ENCODE measurements around the gene GNA14.
"Not testable (repeated sequence)": the region's sequence is repeated elsewhere in the genome, so short reads cannot be mapped to it uniquely, and the experiment has no call there.

Gene GNA14

DNA sequence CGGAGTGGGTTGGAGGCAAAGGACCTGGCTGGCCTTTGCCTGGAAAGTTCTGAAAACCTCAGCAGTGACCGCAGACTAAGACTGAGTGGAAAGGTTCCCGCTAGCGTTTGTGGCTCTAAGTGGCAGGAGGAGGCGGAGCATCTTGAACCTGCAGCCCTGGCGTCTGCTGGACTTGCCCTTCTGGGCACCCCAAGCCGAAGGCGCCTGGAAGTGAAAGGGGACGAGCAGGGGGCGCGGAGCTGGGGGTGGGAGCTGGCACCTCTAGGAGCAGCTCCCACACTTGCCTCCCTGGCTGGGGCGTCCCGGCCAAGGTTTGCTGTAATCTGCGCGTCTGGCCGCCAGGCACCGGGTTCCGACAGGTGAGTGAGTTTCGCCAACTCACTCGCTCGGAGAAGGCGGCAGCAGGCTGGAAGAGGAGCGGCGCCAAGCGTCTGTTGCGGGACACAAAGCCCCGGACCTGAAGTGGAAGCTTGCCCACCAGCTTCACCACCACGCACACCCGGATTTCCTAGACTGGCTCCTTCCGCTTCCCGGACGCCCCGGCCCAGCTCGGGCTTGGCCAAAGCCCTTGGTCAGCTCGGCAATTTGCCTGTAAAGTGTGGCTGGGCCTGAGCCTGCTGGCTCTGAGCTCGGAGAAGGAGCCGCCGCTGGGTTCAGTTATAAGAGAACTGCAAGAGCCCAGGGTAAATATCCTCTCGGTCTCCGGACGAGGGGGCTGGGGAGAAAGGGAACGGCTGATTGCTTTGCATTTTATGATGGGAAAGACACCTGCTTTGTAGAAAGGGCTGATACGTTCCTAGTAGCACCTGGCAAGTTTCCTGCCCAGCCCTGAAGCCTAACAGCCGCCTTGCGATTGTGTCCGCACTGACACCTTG lies at the start of gene GNA14:
Gene GNA14, minus strand, starts transcription at position 89 of the 875 bp plus-strand sequence. CDS start 529 bp downstream, outside the sequence.
- no peak for DNase-seq (ENCODE audit: low spot score)
- in situ Hi-C loops (cut with MboI; ENCODE audit: low pct_unique_long_range_greater_than_20kb, low sequenced_read_pairs, unreplicated experiment) = no loop called here
- TF ChIP-seq, protein P1, sequence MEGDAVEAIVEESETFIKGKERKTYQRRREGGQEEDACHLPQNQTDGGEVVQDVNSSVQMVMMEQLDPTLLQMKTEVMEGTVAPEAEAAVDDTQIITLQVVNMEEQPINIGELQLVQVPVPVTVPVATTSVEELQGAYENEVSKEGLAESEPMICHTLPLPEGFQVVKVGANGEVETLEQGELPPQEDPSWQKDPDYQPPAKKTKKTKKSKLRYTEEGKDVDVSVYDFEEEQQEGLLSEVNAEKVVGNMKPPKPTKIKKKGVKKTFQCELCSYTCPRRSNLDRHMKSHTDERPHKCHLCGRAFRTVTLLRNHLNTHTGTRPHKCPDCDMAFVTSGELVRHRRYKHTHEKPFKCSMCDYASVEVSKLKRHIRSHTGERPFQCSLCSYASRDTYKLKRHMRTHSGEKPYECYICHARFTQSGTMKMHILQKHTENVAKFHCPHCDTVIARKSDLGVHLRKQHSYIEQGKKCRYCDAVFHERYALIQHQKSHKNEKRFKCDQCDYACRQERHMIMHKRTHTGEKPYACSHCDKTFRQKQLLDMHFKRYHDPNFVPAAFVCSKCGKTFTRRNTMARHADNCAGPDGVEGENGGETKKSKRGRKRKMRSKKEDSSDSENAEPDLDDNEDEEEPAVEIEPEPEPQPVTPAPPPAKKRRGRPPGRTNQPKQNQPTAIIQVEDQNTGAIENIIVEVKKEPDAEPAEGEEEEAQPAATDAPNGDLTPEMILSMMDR (IDR thresholded peaks at IDR 0.05; ENCODE audit: extremely low read depth, insufficient read depth, missing control alignments) = no peak

DNA sequence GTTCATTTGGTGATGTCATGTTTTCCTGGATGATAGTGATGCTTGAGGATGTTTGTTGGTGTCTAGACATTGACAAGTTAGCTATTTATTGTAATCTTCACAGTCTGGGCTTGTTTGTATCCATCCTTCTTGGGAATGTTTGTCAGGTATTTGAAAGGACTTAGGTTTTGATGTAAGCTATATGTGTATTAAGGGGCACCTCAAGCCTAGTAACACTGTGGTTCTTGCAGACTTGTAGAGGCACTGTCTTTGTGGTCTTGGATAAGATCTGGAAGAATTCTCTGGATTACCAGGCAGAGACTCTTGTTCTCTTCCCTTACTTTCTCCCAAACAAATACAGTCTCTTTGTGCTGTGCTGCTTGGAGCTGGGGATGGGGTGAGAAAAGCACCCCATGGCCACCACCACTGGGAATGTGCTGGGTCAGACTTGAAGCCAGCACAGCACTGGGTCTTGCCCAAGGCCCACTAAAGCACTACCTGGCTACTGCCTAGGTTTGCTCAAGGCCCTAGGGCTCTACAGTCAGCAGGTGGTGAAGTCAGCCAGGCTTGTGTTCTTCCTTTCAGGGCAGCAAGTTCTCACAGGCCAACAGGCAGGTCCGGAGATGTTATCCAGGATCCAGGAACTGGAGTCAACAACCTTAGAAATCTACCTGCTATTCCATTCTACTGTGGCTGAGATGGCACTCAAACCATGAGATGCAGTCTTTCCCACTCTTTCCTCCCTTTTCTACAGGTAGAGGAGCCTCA lies 49.3 kb upstream of the GNA14 start:
- in situ Hi-C loops (cut with MboI; ENCODE audit: low pct_unique_long_range_greater_than_20kb, low sequenced_read_pairs, unreplicated experiment) = no loop called here
- DNase-seq (ENCODE audit: low spot score) = no peak
- TF ChIP-seq, protein P1 (IDR thresholded peaks at IDR 0.05; ENCODE audit: extremely low read depth, insufficient read depth, missing control alignments) = no peak

DNA sequence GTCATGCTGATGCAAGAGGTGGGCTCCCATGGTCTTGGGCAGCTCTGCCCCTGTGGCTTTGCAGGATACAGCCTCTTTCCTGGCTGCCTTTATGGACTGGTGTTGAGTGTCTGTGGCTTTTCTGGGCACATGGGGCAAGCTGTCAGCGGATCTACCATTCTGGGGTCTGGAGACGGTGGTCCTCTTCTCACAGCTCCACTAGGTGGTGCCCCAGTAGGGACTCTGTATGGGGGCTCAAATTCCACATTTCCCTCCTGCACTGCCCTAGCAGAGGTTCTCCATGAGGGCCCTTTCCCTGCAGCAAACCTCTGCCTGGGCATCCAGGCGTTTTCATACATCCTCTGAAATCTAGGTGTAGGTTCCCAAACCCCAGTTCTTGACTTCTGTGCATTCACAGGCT lies 42.6 kb upstream of the GNA14 start:
- in situ Hi-C loops (cut with MboI; ENCODE audit: low pct_unique_long_range_greater_than_20kb, low sequenced_read_pairs, unreplicated experiment); DNase-seq (ENCODE audit: low spot score): not testable (repeated sequence)

DNA sequence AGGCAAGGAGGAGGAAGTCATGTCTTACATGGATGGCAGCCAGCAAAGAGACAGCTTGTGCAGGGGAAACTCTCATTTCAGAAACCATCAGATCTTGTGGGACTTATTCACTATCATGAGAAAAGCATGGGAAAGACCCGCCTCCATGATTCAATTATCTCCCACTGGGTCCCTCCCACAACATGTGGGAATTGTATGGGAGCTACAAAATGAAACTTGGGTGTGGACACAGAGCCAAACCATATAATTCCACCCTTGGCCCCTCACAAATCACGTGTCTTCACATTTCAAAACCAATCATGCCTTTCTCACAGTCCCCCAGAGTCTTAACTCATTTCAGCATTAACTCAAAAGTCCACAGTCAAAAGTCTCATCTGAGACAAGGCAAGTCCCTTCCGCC lies 42.0 kb upstream of the GNA14 start:
- in situ Hi-C loops (cut with MboI; ENCODE audit: low pct_unique_long_range_greater_than_20kb, low sequenced_read_pairs, unreplicated experiment); DNase-seq (ENCODE audit: low spot score): not testable (repeated sequence)

DNA sequence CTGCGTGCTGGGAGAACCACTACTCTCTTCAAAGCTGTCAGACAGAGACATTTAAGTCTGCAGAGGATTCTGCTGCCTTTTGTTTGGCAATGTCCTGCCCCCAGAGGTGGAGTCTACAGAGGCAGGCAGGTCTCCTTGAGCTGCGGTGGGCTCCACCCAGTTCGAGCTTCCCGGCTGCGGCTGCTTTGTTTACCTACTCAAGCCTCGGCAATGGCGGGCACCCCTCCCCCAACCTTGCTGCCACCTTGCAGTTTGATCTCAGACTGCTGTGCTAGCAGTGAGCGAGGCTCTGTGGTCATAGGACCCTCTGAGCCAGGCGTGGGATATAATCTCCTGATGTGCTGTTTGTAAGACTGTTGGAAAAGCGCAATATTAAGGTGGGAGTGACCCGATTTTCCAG lies 39.6 kb upstream of the GNA14 start:
- in situ Hi-C loops (cut with MboI; ENCODE audit: low pct_unique_long_range_greater_than_20kb, low sequenced_read_pairs, unreplicated experiment); DNase-seq (ENCODE audit: low spot score): not testable (repeated sequence)

DNA sequence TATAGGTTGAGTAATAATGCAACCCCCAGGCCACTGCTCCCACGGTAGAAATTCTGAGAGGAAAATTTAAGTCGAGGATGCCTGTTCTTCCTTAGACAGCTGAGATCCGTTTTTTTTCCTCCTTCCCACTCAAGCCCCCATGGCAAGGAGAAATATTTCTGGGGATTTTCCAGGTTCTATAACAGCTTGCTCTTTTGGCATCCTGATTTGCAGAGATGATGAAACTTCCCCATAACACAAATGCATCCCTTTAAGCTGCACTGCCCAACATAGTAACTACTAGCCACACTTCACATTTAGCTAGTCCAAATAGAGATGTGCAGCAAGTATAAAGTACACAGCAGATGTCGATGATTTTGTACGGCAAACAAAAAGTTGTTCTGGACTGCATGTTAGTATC lies 32.5 kb upstream of the GNA14 start:
- no peak for DNase-seq (ENCODE audit: low spot score)
- in situ Hi-C loops (cut with MboI; ENCODE audit: low pct_unique_long_range_greater_than_20kb, low sequenced_read_pairs, unreplicated experiment) = no loop called here
- TF ChIP-seq, protein P1 (IDR thresholded peaks at IDR 0.05; ENCODE audit: extremely low read depth, insufficient read depth, missing control alignments) = no peak

DNA sequence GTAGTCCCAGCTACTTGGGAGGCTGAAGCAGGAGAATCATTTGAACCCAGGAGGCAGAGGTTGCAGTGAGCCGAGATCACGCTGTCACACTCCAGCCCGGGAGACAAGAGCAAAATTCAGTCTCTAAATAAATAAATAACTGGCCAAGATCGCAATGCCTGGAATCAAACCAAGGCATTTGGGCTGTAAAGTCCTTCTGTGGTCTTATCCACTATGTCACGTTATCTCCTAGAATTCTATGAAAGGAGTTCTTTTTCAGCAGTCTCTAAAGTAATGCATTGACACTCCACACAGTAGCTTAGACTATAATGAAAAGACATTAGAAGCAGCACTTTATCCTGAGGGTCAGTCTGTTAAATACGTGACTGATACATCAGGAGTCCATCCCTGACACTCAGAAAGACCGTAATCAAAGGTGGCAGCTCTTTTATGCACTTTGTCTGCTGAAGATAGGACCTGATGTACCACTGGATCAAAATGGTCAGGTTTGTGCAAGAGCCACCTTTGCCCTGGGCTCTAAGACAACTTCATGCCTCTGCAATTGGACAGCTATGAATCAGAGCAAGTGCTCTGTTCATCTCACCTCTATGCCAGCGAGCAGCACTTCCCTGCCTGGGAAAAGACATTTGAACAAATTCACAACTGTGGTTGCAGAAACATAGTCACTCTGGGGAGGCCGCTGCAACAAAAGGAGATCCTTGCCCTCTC lies 31.7 kb upstream of the GNA14 start:
- in situ Hi-C loops (cut with MboI; ENCODE audit: low pct_unique_long_range_greater_than_20kb, low sequenced_read_pairs, unreplicated experiment) = no loop called here
- DNase-seq (ENCODE audit: low spot score) = no peak
- TF ChIP-seq, protein P1 (IDR thresholded peaks at IDR 0.05; ENCODE audit: extremely low read depth, insufficient read depth, missing control alignments) = no peak

DNA sequence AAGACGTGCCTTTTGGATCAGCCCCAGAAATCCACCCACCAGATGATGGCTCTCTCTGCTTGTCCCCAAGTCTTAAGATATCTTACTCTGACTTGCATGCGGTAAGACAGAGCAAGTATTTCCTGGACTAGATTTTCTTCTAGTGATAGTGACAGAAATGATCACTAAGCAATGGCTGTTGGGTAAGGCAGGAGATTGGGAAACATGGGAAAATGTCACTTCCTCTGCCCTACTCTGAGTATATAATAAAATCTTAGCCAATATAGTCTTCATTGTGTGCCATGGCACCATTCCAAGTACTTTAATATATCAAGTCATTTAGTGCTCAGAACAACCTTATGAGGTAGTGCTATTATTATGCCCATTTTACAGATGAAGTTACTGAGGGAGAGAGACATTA lies 31.0 kb upstream of the GNA14 start:
- TF ChIP-seq, protein P1 (IDR thresholded peaks at IDR 0.05; ENCODE audit: extremely low read depth, insufficient read depth, missing control alignments) = no peak
- in situ Hi-C loops (cut with MboI; ENCODE audit: low pct_unique_long_range_greater_than_20kb, low sequenced_read_pairs, unreplicated experiment) = no loop called here
- no peak for DNase-seq (ENCODE audit: low spot score)
